ENCODE measurements around the gene RCN1.
A peak's percentile ranks its signal among the peaks of the same experiment; 100 is the strongest.
"Not testable (repeated sequence)": the region's sequence is repeated elsewhere in the genome, so short reads cannot be mapped to it uniquely, and the experiment has no call there.

Gene RCN1

GRCh38 chr11:32113200-32113919 lies 22.5 kb downstream of the RCN1 start:
- no peak for DNase-seq (ENCODE audit: low spot score)

GRCh38 chr11:32113920-32114203 lies 23.0 kb downstream of the RCN1 start:
- no peak for DNase-seq (ENCODE audit: low spot score)

GRCh38 chr11:32115446-32115845 lies 24.6 kb downstream of the RCN1 start:
- peak; percentile 20 for DNase-seq (ENCODE audit: low spot score)

GRCh38 chr11:32116668-32117067 lies 25.8 kb downstream of the RCN1 start:
- no peak for DNase-seq (ENCODE audit: low spot score)

- DNase-seq (ENCODE audit: low spot score): no peak
Measured at GRCh38 chr11:32118025-32118974, 27.4 kb downstream of the RCN1 start.

- DNase-seq (ENCODE audit: low spot score): not testable (repeated sequence)
Measured at GRCh38 chr11:32119139-32119538, 28.3 kb downstream of the RCN1 start.

- no peak for DNase-seq (ENCODE audit: low spot score)
Measured at GRCh38 chr11:32121012-32121411, 30.1 kb downstream of the RCN1 start.

GRCh38 chr11:32122200-32122599 lies 31.3 kb downstream of the RCN1 start:
- no peak for DNase-seq (ENCODE audit: low spot score)

- DNase-seq (ENCODE audit: low spot score): no peak
Measured at GRCh38 chr11:32131321-32131720, 40.4 kb downstream of the RCN1 start.

GRCh38 chr11:32136657-32137056 lies 45.8 kb downstream of the RCN1 start:
- DNase-seq (ENCODE audit: low spot score): no peak

- DNase-seq (ENCODE audit: low spot score): peak; percentile 89
Measured at GRCh38 chr11:32137263-32137662, 46.4 kb downstream of the RCN1 start.

- no peak for DNase-seq (ENCODE audit: low spot score)
Measured at GRCh38 chr11:32137869-32138268, 47.0 kb downstream of the RCN1 start.

GRCh38 chr11:32138902-32139301 lies 48.0 kb downstream of the RCN1 start:
- DNase-seq (ENCODE audit: low spot score): no peak

- DNase-seq (ENCODE audit: low spot score): no peak
Measured at GRCh38 chr11:32139896-32140520, 49.1 kb downstream of the RCN1 start.

- no peak for DNase-seq (ENCODE audit: low spot score)
Measured at GRCh38 chr11:32141745-32142546, 51.1 kb downstream of the RCN1 start.

GRCh38 chr11:32143378-32143777 lies 52.5 kb downstream of the RCN1 start:
- DNase-seq (ENCODE audit: low spot score): no peak

- DNase-seq (ENCODE audit: low spot score): no peak
Measured at GRCh38 chr11:32145282-32145681, 54.4 kb downstream of the RCN1 start.

- DNase-seq (ENCODE audit: low spot score): peak; percentile 53
Measured at GRCh38 chr11:32148895-32149294, 58.0 kb downstream of the RCN1 start.

GRCh38 chr11:32149748-32150147 lies 58.9 kb downstream of the RCN1 start:
- no peak for DNase-seq (ENCODE audit: low spot score)

- no peak for DNase-seq (ENCODE audit: low spot score)
Measured at GRCh38 chr11:32151027-32151426, 60.2 kb downstream of the RCN1 start.

- no peak for DNase-seq (ENCODE audit: low spot score)
Measured at GRCh38 chr11:32152216-32152615, 61.3 kb downstream of the RCN1 start.

- no peak for DNase-seq (ENCODE audit: low spot score)
Measured at GRCh38 chr11:32152821-32153220, 61.9 kb downstream of the RCN1 start.
